ENCODE measurements around the gene SERPINA5.
"Not testable (repeated sequence)": the region's sequence is repeated elsewhere in the genome, so short reads cannot be mapped to it uniquely, and the experiment has no call there.

Gene SERPINA5

DNA sequence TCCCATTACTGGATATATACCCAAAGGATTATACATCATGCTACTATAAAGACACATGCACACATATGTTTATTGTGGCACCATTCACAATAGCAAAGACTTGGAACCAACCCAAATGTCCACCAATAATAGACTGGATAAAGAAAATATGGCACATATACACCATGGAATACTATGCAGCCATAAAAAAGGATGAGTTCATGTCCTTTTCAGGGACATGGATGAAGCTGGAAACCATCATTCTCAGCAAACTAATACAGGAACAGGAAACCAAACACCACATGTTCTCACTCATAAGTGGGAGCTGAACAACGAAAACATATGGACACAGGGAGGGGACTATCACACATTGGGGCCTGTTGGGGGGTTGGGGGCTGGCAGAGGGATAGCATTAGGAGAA, 27.7 kb downstream of the SERPINA5 start:
- DNase-seq = not testable (repeated sequence)

DNA sequence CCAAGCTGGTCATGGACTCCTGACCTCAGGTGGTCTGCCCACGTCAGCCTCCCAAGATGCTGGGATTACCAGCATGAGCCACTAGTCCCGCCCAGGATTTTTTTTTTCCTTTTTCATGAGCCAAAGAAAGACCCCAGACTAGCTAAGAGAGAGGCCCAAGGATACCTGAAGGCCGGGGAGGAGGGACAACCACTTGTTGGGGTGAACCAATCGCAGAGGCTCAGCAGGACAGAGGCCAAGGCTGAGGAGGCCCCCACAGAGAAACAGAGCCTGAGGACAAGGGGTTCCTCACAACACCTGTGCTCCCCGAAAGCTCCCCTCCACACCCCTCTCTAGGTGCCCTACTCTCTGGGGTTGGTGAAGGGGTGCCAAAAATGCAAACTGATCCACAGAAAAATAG, 30.0 kb downstream of the SERPINA5 start:
- DNase-seq = no peak

DNA sequence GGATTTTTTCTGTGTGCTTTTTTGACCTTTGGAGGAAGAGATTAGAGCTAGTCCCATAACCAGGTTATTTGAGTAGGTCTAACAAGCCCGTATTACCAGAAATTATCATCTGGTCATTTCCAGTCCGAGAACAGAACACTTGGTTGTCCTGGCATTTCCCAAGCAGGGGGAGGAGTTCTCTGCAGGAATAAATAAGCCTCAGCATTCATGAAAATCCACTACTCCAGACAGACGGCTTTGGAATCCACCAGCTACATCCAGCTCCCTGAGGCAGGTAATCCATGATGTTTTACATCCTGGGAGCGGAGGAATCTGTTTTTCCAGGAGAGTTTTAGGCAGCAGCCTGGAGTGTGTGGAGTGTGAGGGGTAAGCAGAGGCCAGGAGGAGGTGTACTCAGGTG, 30.9 kb downstream of the SERPINA5 start, which contains the start of gene SERPINA3:
SERPINA3 (plus strand) TSS at position 218 of the 400 bp plus-strand sequence. CDS start 2,051 bp downstream, outside the sequence.
- no peak for DNase-seq

DNA sequence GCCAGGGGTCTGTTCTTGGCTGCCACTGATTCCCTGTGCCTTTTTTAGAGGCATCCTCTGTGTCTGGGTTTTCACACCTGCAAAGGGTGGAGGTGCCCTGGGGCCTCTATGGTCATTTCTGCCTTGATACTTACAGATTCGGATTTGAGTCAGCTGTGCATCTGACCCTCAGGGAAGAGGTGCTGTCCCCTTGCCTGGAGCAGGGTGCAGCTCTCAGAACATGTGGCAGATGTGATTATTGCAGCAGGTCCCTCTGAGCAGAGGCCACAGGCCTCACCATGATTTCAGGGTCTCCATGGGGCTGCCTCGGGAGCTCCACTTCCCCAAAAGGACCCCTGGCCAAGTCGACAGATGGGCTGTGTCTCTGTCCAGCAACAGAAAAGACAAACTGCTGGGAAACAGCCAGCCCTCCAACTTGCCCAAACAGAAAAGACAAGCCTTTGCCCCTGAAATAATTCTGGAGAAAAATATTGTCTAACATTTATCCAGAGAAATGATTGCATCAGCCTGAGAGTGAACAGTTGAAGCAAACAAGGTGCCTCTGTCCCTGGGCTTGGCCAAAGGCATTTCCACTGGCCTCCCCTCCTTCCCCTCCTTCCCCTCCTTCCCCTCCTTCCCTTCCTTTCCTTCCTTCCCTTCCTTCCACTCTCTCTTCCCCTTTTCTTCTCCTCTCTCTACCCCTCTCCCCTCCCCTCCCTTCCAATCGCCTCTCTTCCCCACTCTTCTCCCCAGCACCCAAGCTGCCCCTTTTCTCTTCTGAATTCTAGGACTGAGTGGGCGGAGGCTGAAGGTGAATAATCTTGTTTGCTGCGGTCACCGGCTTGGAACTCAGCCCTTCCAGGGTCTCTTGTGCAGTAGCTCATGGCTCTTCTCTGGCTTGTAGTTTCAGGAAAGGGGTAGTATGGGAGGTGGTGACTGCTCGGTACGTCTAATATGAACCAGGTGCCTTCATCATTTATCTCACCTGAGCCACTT, 31.6 kb downstream of the SERPINA5 start:
- DNase-seq = no peak

DNA sequence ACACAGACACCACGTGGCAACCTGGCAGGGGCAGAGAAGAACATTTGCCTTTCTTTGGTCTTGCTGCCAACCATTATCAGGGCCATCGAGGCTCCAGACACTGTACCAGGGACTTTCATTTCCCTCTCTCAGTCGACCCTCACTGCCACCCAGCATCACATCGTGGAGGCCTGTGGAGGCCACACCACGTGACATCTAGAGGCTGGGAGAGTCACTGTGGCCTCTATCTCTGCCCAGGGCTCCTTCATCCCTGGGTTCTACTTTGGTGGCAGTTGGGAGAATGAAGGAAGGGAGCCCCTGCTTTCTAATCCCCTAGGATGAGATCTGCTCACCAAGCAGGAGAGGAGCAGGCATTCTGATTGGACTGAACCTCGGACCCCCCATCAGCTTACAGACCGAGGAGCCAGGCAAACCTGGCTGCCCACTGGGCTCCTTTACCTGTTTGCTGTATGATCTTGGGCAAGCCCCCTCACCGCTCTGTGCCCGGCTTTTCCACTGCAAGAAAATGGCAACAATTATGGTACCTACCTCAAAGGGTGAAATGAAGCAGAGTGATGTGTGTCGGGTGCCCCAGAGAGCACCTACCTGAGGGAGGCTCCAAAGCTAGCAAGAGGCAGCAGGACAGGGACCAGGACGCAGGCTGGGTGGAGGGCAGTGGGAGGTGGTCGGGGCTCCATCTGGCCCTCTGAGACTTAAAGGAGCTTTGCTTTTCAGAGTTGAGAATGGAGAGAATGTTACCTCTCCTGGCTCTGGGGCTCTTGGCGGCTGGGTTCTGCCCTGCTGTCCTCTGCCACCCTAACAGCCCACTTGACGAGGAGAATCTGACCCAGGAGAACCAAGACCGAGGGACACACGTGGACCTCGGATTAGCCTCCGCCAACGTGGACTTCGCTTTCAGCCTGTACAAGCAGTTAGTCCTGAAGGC, 32.8 kb downstream of the SERPINA5 start:
- DNase-seq = no peak

DNA sequence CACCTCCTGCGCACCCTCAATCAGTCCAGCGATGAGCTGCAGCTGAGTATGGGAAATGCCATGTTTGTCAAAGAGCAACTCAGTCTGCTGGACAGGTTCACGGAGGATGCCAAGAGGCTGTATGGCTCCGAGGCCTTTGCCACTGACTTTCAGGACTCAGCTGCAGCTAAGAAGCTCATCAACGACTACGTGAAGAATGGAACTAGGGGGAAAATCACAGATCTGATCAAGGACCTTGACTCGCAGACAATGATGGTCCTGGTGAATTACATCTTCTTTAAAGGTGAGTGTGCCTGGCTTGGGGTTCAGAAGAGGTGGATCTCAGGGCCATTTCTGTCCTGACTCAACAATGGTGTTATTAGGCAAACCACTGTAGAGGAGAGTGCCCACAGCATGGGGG, 33.6 kb downstream of the SERPINA5 start:
- no peak for DNase-seq

DNA sequence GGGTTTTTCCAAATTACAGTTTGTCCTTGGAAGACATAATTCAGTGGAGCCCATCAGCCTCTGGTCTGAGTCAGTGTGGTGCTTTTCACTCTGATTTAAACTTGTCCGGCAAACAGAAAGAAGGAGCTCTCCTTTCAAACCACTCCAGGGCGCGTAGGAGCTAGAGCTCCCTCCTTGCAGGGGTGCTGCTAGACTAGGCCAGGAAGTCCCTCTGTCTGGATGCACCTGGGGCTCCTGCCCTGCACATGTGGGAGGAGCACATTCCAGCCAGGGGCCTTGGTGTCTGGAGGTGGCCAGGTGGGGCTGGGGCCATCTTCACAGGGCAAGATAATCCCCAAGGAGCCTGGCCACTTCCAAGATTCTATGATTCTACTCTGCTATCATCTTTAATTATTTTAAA, 34.0 kb downstream of the SERPINA5 start:
- no peak for DNase-seq

DNA sequence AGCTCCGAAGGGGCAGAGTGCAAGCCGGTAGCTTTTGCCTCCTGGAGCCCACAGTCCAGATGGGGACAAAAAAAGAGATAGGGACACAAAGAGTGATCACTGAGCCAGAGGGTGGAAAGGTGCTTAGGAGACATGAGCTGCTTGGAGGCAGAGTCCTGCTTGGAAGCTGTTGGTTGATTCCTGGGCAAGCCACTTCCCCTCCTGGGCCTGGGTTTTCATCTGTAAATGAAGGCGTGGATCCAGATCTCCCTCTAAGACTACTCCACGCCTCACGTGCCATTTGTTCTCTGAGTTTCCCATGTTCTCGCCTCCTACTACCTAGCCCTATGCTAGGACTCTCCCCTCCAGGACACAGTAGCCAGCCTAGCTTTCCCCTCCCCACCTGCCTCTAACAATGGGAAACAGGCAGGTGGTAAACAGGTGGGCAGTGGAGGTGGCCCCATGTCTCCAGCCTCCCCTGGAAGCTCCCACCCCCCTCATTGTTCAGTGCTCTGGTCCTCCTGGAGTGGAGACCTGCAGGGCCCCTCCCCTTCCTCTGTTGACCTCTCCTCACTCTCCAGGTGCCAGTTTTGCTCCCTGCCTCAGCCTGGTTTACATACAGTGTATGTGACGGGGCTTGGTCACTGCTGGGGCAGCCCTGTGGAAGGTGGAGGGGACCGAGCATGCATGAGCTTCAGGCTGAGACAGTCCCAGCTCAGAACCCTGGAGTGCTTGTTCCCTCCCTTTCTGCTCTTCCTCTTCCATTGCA, 34.8 kb downstream of the SERPINA5 start:
- DNase-seq = no peak

DNA sequence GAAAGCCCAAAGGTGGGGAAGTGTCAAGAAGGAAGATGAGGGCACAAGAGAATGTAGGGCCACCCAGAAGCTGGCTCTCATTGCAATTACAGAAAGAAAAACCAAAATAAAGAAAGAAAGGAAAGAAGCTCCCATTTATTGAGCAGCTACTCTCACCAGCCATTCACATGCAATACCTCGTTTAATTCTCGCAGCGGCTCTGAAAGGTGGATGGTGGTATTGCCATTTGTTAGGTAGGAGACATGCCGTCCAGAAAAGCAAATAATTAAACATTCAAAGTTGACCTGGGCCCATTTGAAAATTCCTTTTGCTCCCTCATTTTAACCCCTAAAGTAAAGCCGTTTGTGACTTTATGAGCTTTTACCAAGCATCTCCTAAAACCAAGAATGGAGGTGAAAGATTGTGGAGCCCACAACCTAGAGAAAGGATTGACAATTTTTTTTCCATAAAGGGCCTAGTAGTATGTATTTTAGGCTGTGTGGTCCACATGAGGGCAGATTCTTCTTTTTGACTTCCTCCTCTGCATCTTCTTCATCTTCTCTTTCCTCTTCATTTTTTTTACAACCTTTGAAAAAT, 36.2 kb downstream of the SERPINA5 start:
- no peak for DNase-seq

DNA sequence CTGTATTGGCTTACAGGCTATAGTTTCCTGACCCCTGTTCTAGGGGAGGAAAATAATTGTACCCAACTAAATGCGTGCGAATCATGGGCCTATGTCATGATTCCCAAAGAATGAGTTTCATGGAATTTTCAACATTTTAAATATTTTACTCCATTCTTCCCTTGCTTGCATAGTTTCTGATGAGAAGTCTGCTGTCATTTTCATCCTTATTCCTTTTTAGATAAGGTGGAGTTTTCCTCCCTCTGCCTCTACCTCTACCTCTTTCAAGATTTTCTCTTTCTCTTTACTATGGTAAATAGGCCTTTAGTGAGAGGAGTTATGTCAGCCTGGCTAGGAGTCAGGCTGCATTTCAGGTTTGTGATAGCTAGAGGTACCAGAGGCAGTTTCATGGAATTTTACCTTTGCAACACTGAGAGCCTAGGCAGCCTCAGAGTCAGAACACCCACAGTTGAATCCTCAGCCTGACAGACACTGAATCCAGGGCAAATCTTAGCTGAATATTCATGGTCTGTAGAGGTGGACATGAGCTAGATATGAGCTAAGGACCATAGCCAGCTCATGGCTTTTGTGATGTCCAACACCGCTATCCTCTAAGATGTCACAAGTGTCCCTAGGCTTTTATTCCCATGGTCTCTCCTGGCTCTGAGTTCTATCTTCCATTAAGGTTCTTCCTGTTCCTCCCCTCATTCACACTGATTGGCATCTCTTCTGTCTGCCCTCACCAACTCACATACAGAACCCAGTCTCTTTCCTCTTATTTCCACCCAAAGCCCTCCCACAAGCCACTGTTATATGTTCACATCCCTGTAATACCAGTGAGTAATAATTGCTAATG, 37.0 kb downstream of the SERPINA5 start:
- DNase-seq = no peak

DNA sequence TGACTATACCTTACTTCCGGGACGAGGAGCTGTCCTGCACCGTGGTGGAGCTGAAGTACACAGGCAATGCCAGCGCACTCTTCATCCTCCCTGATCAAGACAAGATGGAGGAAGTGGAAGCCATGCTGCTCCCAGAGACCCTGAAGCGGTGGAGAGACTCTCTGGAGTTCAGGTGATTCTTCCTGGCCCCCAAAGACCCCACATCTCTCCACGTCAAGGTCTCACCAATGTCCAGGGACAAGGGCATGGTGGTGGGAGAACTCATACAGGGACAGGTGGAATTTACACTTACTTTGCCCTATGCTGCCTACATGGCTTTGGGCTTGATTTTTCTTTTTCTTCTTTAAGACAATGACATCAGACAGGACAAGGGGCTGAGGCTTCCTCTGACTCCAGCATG, 38.1 kb downstream of the SERPINA5 start:
- DNase-seq = no peak

DNA sequence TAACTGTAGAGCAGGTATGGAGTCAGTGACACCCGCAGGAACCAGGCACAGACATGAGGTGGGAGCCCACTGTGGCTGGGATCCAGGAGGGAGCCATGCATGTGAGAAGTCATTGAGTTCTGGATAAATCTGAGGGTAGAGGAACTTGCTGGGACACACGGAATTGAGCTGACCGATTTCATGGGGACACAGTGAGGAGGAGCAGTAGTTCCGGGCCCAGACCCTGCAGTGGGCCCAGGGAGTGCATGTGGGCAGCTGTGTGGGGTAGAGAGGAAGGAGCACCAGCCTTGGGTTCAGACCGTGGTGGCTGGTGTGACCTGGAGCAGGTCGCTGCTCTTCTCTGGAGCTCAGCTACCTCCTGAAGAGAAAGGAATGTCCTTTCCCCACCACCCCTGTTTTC, 39.4 kb downstream of the SERPINA5 start:
- no peak for DNase-seq

DNA sequence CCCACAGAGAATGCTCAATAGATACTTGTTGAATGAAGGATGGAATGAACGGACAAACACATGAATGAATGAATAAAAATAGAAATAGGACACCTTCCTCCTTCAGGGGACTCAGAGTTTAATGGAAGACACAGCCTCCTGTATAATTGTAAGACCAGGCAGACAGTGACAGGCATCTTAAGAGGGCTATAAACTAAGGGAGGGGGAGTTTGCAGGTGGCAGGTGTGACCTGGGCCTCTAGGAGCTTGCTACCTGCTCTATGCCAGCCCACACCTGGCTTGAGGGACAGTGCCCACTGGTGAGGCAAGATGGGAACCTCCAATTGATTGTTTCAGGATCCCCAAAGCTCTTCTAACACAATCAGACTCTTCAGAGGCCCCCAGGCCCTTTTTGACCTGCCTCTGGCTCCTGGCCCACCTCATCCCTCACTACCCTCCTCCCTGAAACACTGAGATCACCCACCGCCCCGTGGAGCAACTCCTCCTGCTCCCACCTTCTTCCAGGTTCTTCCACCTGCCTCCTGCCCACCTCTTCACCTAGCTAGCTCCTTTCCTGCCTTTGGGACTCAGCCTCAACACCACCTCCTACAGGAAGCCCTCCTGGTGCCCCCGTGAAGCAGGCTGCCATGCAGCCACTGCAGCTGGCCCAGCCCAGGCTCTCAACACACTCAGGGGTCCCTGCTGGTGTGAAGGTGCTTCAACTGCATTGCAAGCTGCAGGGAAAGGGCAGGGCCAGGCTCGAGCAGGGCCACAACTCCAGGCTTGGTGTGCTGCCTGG, 40.3 kb downstream of the SERPINA5 start:
- DNase-seq = no peak

DNA sequence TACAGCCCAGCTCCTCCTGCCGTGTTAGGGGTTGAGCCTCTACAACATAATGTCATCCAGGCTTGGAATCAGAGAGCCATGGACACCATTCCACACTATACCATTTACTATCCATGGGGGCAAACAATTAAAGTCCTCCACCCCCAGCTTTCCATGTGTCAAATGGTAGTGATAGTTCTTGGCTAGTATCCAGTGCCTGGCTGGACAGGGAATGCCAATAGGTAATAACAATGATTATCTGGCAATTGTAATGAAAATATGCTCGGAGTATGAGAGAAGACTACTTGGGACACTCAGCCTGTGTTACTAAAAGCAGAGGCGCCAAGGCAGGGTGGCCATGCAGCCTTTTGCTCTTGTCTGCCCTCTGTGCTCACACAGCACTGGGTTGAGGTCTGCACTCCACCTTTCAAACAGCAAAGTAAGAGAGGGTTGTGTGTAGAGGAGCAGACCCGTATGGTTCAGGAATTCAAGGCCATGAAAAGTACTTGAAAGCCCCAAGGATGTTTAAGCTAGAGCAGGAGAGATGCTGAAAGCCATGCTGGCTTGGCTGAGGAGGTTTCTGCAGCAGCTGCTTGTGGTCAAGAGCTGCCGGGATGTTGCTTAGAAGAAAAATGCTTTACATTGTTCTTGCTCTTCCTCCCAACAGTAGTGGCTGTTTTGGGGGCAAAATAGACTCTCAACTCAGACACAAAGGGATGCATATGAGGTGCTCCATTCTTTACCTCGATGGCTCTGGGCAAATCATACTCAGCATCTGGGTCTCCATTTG, 41.6 kb downstream of the SERPINA5 start:
- no peak for DNase-seq

DNA sequence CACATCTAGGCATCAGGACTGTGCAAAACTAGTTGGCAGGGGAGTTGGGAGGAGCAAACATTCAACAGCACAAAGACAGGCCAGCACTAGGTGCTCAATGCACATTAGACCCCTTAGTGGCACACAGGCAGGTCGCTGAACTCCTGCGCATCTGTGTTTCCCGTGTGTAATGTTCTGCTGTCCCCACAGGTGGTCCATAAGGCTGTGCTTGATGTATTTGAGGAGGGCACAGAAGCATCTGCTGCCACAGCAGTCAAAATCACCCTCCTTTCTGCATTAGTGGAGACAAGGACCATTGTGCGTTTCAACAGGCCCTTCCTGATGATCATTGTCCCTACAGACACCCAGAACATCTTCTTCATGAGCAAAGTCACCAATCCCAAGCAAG, 42.2 kb downstream of the SERPINA5 start:
- no peak for DNase-seq

DNA sequence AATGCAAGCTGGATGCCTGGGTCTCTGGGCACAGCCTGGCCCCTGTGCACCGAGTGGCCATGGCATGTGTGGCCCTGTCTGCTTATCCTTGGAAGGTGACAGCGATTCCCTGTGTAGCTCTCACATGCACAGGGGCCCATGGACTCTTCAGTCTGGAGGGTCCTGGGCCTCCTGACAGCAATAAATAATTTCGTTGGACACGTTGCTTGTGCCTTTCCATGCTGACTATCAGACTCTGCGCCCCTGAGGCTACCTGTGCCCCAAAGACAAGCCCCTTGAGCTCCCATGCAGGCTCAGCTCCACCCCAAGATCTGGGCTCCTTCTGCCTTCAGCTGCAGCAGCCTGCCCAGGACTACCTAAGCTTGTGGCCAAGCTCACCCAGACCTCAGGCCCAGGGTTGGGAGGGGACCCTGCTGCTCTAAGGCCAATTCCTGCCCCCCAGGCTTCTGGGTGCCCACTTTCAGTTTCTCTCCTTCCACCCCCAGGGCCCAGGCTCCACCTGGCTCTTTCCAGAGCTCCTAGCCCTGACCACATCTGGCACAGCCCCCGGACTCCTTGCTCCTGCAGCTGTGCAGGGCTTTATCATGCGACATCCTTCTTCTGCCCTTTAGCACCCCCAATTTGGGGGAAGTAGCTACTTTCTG, 42.8 kb downstream of the SERPINA5 start:
- no peak for DNase-seq

DNA sequence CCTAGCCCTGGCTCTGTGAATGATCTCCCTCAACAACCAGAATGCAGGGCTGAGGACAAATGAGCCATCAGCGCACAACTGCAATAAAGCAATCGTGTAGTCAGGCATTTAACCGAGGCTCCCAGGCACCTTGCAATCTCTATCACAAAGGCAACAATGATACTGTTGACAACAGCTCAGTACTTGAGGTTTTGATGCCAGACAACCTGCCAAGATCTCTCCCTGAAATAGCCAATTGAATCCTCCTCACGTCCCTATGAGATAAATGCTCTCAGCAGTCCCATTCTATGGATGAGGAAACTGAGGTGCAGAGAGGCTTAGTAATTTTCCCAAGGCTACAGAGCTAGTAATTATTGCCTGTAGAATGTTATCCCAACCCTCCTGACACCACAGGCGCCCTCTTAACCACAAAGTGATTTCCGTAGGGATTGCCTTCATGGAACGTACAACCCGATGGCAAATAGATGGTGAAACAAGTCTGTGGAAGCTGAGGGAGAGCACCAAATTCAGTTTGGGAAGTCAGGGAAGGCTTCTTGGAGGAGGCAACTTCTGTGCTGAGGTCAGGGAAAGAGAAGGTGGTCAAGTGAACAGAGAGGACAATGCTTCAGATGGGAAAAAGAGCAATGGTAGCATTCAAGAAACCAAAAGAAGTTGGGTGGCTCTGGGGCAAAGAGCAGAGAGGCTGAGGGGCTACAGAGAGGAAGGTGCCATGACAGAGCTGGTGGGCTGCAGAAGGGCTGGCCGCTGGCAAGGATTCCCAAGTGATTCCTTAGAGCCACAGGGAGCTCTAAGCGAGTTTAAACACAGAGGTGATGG, 43.5 kb downstream of the SERPINA5 start:
- no peak for DNase-seq

DNA sequence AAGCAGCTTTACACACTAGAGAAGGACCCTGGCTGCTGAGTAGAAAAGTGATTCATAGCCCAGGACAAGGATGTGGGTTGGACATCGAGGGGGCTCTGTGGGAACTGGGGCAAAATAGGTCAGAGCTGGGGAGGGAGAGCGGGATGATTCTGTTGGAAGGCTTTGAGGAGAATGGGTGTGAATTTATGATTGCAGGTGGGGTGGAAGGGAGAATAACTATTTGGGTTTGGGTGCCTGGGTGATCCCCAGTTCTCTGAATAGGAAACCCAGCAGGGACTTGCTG, 44.1 kb downstream of the SERPINA5 start:
- no peak for DNase-seq

DNA sequence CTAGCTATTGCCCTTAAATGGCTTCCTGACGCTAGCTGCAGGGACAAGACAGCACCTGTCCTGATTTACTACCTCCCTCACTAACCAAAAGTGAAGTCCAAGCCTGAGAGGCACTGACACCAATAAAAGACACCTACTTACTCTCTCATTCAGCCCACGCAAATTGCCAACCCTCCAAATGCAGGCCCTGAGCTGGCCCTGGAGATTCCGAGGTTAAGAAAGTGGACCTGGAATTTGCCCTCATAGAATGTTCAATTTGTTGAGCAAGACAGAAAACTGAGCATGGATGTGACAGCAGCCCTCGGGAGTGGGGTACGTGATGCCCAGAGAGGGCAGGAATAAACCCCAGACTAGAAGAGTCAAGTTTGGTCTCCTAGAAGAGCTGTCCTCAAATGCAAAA, 47.4 kb downstream of the SERPINA5 start:
- no peak for DNase-seq

Measured in CD4-positive, alpha-beta T cell treated with Interferon alpha-2 for 1 hour (primary cell).